Activated naive CD4-positive, alpha-beta T cell treated with anti-CD3 and anti-CD28 coated beads for 36 hours (primary cell): ENCODE data around the gene CASP7. TPM values are rescaled to one million over a fixed set of nuclear protein-coding genes. Genes with fewer than 3 reads are reported as not detected.

Experiments used
- CTCF ChIA-PET: fragments of 350-600 bp; sonication (Branson Sonifier 250); formaldehyde crosslinking; loops from one replicate; lab custom pipeline; 2021; ENCODE audit warnings: antibody characterized with exemption; lab: Charles Lee
- DNase-seq: peaks from one replicate; pipeline ENCODE4 v3.0.0-alpha.2; 2020
- H3K27ac Mint-ChIP-seq: one replicate; pipeline ENCODE4 v1.8.0; 2021; ENCODE audit warnings: mild to moderate bottlenecking, mixed read lengths
- H3K27me3 Mint-ChIP-seq: one replicate; pipeline ENCODE4 v1.8.0; 2021; ENCODE audit warnings: low read depth, mixed read lengths
- H3K36me3 Mint-ChIP-seq: one replicate; pipeline ENCODE4 v1.8.0; 2021; ENCODE audit warnings: low read depth, mixed read lengths
- H3K4me1 Mint-ChIP-seq: one replicate; pipeline ENCODE4 v1.8.0; 2021; ENCODE audit warnings: low read depth, mixed read lengths
- H3K4me3 Mint-ChIP-seq: one replicate; pipeline ENCODE4 v1.8.0; 2021; ENCODE audit warnings: mild to moderate bottlenecking, moderate library complexity, mixed read lengths
- H3K9me3 Mint-ChIP-seq: one replicate; pipeline ENCODE4 v1.8.0; 2021; ENCODE audit warnings: mixed read lengths
- intact Hi-C: fragments of 100-400 bp; cut with micrococcal nuclease; formaldehyde crosslinking; loops from one replicate; pipeline ENCODE4 v1.15.1; 2023
- total RNA-seq, 2 experiments: library from RNA; stranded (reverse); gene quantifications; one replicate each; pipeline ENCODE4 v1.2.3, GENCODE V29; 2021

CASP7 gene
- total RNA-seq, 2 experiments from 2014 or later: 6.1 to 7.2 TPM

- Mint-ChIP-seq H3K9me3 (no peaks in the 10 kb centered on the region), H3K27ac (no peak overlapping the region), H3K27me3 (no peaks in the 10 kb centered on the region), H3K4me3 (no peak overlapping the region), H3K4me1 (peaks cover 18% of the 10 kb centered on the region), H3K36me3 (peaks cover 11% of the 10 kb centered on the region)
- CTCF ChIA-PET: interaction anchor here (0.8 to 1.6 kb wide), 4 partner anchors 14 to 402 kb away, joined by 3 to 5 read pairs (median 3); no protein-coding TSS in a partner anchor
- intact Hi-C loops: loop anchor here (1.0 to 2.0 kb wide), 4 partner anchors 76 to 535 kb away; partner anchors contain the start of gene VWA2
- peak; percentile 41 for DNase-seq
Measured at GRCh38 chr10:113704637-113705343, 25.1 kb downstream of the CASP7 start.

GRCh38 chr10:113705344-113705652 lies 25.6 kb downstream of the CASP7 start:
- Mint-ChIP-seq H3K9me3 (no peaks in the 10 kb centered on the region), H3K36me3 (peaks cover 10% of the 10 kb centered on the region), H3K27ac (no peak overlapping the region), H3K4me1 (peaks cover 18% of the 10 kb centered on the region), H3K27me3 (no peaks in the 10 kb centered on the region), H3K4me3 (no peak overlapping the region)
- intact Hi-C loops: loop anchor here (1.0 to 2.0 kb wide), 4 partner anchors 76 to 534 kb away; partner anchors contain the start of gene VWA2
- CTCF ChIA-PET: interaction anchor here (0.8 to 1.6 kb wide), 5 partner anchors 15 to 402 kb away, joined by 3 to 5 read pairs (median 3); no protein-coding TSS in a partner anchor
- DNase-seq: no peak

GRCh38 chr10:113706623-113707022 lies 26.9 kb downstream of the CASP7 start:
- peaks cover under 1% of the 10 kb centered on the region for H3K36me3 Mint-ChIP-seq
- H3K9me3 Mint-ChIP-seq: no peaks in the 10 kb centered on the region
- no peaks in the 10 kb centered on the region for H3K27me3 Mint-ChIP-seq
- H3K4me1 Mint-ChIP-seq: peaks cover 18% of the 10 kb centered on the region
- no peak overlapping the region for H3K4me3 Mint-ChIP-seq
- intact Hi-C loops: no loop called here
- H3K27ac Mint-ChIP-seq: no peak overlapping the region
- CTCF ChIA-PET: interaction anchor here (1.3 kb wide), 2 partner anchors 25 to 397 kb away, joined by 3 read pairs; no protein-coding TSS in a partner anchor
- DNase-seq: no peak

- peaks cover 18% of the 10 kb centered on the region for H3K4me1 Mint-ChIP-seq
- no peaks in the 10 kb centered on the region for H3K9me3 Mint-ChIP-seq
- no peak overlapping the region for H3K27ac Mint-ChIP-seq
- CTCF ChIA-PET: no interaction called here
- no peak overlapping the region for H3K4me3 Mint-ChIP-seq
- DNase-seq: no peak
- H3K27me3 Mint-ChIP-seq: no peaks in the 10 kb centered on the region
- intact Hi-C loops: no loop called here
- no peaks in the 10 kb centered on the region for H3K36me3 Mint-ChIP-seq
Measured at GRCh38 chr10:113708640-113709039, 28.9 kb downstream of the CASP7 start.

- no peak overlapping the region for H3K4me3 Mint-ChIP-seq
- no peak overlapping the region for H3K27ac Mint-ChIP-seq
- H3K36me3 Mint-ChIP-seq: peaks cover 1% of the 10 kb centered on the region
- peaks cover 18% of the 10 kb centered on the region for H3K4me1 Mint-ChIP-seq
- no peak for DNase-seq
- no peaks in the 10 kb centered on the region for H3K27me3 Mint-ChIP-seq
- CTCF ChIA-PET: interaction anchor here (1.8 kb wide), 1 partner anchor 30 kb away, joined by 4 read pairs; no protein-coding TSS in a partner anchor
- intact Hi-C loops: no loop called here
- no peaks in the 10 kb centered on the region for H3K9me3 Mint-ChIP-seq
Measured at GRCh38 chr10:113709221-113709838, 29.6 kb downstream of the CASP7 start.

- no peaks in the 10 kb centered on the region for H3K27me3 Mint-ChIP-seq
- H3K36me3 Mint-ChIP-seq: peaks cover 4% of the 10 kb centered on the region
- intact Hi-C loops: no loop called here
- peaks cover 18% of the 10 kb centered on the region for H3K4me1 Mint-ChIP-seq
- CTCF ChIA-PET: interaction anchor here (1.8 kb wide), 1 partner anchor 32 kb away, joined by 4 read pairs; no protein-coding TSS in a partner anchor
- H3K4me3 Mint-ChIP-seq: no peak overlapping the region
- no peaks in the 10 kb centered on the region for H3K9me3 Mint-ChIP-seq
- DNase-seq: no peak
- H3K27ac Mint-ChIP-seq: no peak overlapping the region
Measured at GRCh38 chr10:113711142-113711541, 31.4 kb downstream of the CASP7 start.

GRCh38 chr10:113712024-113712423 lies 32.3 kb downstream of the CASP7 start:
- Mint-ChIP-seq H3K9me3 (no peaks in the 10 kb centered on the region), H3K4me3 (no peak overlapping the region), H3K27me3 (no peaks in the 10 kb centered on the region), H3K27ac (no peak overlapping the region), H3K36me3 (peaks cover 10% of the 10 kb centered on the region), H3K4me1 (peaks cover 11% of the 10 kb centered on the region)
- intact Hi-C loops: no loop called here
- no peak for DNase-seq
- CTCF ChIA-PET: no interaction called here

GRCh38 chr10:113712755-113713639 lies 33.3 kb downstream of the CASP7 start:
- no peak for DNase-seq
- Mint-ChIP-seq H3K27ac (no peak overlapping the region), H3K4me1 (peaks cover 7% of the 10 kb centered on the region), H3K4me3 (no peak overlapping the region), H3K36me3 (peaks cover 10% of the 10 kb centered on the region), H3K27me3 (no peaks in the 10 kb centered on the region), H3K9me3 (no peaks in the 10 kb centered on the region)
- intact Hi-C loops: no loop called here
- CTCF ChIA-PET: interaction anchor here (0.8 kb wide), 1 partner anchor 34 kb away, joined by 4 read pairs; the partner anchor contains the start of gene CASP7

GRCh38 chr10:113713640-113713982 lies 33.9 kb downstream of the CASP7 start:
- Mint-ChIP-seq H3K27me3 (no peaks in the 10 kb centered on the region), H3K36me3 (peaks cover 10% of the 10 kb centered on the region), H3K27ac (no peak overlapping the region), H3K9me3 (no peaks in the 10 kb centered on the region), H3K4me3 (no peak overlapping the region), H3K4me1 (peaks cover 4% of the 10 kb centered on the region)
- DNase-seq: no peak
- CTCF ChIA-PET: interaction anchor here (0.7 kb wide), 1 partner anchor 11 kb away, joined by 3 read pairs; no protein-coding TSS in a partner anchor
- intact Hi-C loops: no loop called here

GRCh38 chr10:113716109-113716910 lies 36.6 kb downstream of the CASP7 start:
- Mint-ChIP-seq H3K4me1 (no peaks in the 10 kb centered on the region), H3K27ac (no peak overlapping the region), H3K4me3 (no peak overlapping the region), H3K36me3 (peaks cover 19% of the 10 kb centered on the region), H3K9me3 (no peaks in the 10 kb centered on the region), H3K27me3 (no peaks in the 10 kb centered on the region)
- CTCF ChIA-PET: no interaction called here
- intact Hi-C loops: no loop called here
- DNase-seq: no peak

- no peaks in the 10 kb centered on the region for H3K9me3 Mint-ChIP-seq
- intact Hi-C loops: no loop called here
- no peak overlapping the region for H3K4me3 Mint-ChIP-seq
- H3K27me3 Mint-ChIP-seq: no peaks in the 10 kb centered on the region
- CTCF ChIA-PET: no interaction called here
- peaks cover 27% of the 10 kb centered on the region for H3K36me3 Mint-ChIP-seq
- no peaks in the 10 kb centered on the region for H3K4me1 Mint-ChIP-seq
- DNase-seq: no peak
- H3K27ac Mint-ChIP-seq: no peak overlapping the region
Measured at GRCh38 chr10:113718969-113719822, 39.5 kb downstream of the CASP7 start.
